ENCODE data around the gene GORASP2.

GRCh38 chr2:170896622-170897021, 32.4 kb upstream of the GORASP2 start:
- TF ChIP-seq CTCF (IDR thresholded peaks at IDR 0.05; ENCODE audit: control extremely low read depth in 1 of 3, insufficient read depth in 1 of 3, low read depth in 1 of 3, low read length in 3 of 3), result no peak
- TF ChIP-seq EP300 (IDR thresholded peaks at IDR 0.05; ENCODE audit: borderline replicate concordance in 1 of 2, low read depth in 2 of 2, low read length in 2 of 2), result no peak
- TF ChIP-seq EZH2 (IDR thresholded peaks at IDR 0.05; ENCODE audit: low read depth, low read length, severe bottlenecking), result no peak
- no peak for TF ChIP-seq RFX5 (IDR thresholded peaks at IDR 0.05; ENCODE audit: borderline replicate concordance, low read depth, low read length)
- no peak for TF ChIP-seq POLR2AphosphoS5 (IDR thresholded peaks at IDR 0.05; ENCODE audit: low read depth, low read length)

All from H1 (cell line).